HepG2 (cell line): ENCODE results near the gene LSS.

Experiments used
- BORCS8-MEF2B ChIP-seq: sonication (generic); formaldehyde crosslinking; IDR thresholded peaks from 2 replicates; pipeline ENCODE4 v1.8.0; 2022; ENCODE audit warnings: mild to moderate bottlenecking, missing genetic modification reagents
- CTCF ChIP-seq: sonication (generic); formaldehyde crosslinking; IDR thresholded peaks from 2 replicates; pipeline ENCODE4 v1.5.0; 2020; ENCODE audit warnings: mild to moderate bottlenecking, missing genetic modification reagents, moderate library complexity
- FOXK2 ChIP-seq: fragments of 450-650 bp; IDR thresholded peaks from 2 replicates; pipeline ENCODE4 v1.6.1; 2016
- NFYB ChIP-seq: sonication (generic); formaldehyde crosslinking; IDR thresholded peaks from 2 replicates; pipeline ENCODE4 v1.4.0; 2020; ENCODE audit warnings: missing genetic modification reagents
- SIN3A ChIP-seq: IDR thresholded peaks from 2 replicates; pipeline ENCODE4 v1.6.1; 2011; ENCODE audit warnings: low read depth, mild to moderate bottlenecking, control low read depth, low read length, borderline replicate concordance
- TAF1 ChIP-seq: sonication (generic); formaldehyde crosslinking; IDR thresholded peaks from 2 replicates; pipeline ENCODE4 v1.4.0; 2020; ENCODE audit warnings: missing genetic modification reagents
- ZBTB40 ChIP-seq, 2 experiments: fragments of 450-650 bp in 1 of 2; sonication (generic) in 1 of 2; formaldehyde crosslinking in 1 of 2; IDR thresholded peaks; 2 replicates each; pipeline versions ENCODE4 v1.6.1 to v1.8.0; 2016 to 2022; ENCODE audit warnings: antibody characterized with exemption in 1 of 2, mild to moderate bottlenecking in 1 of 2, missing genetic modification reagents in 1 of 2
- ZFX ChIP-seq: sonication (generic); formaldehyde crosslinking; IDR thresholded peaks from 2 replicates; pipeline ENCODE4 v1.4.0; 2020; ENCODE audit warnings: mild to moderate bottlenecking, low read depth, missing genetic modification reagents, moderate library complexity
- ZNF24 ChIP-seq: fragments of 450-650 bp; IDR thresholded peaks from 2 replicates; pipeline ENCODE4 v1.6.1; 2017; ENCODE audit warnings: antibody characterized with exemption, mild to moderate bottlenecking

- TF ChIP-seq ZNF24 (no peak), TAF1 (CRISPR knock-in tag) (no peak), FOXK2 (no peak), ZBTB40 (IDR thresholded peaks at IDR 0.05) (no peak), ZBTB40 (CRISPR knock-in tag; IDR thresholded peaks at IDR 0.05) (no peak), NFYB (CRISPR knock-in tag) (no peak), BORCS8-MEF2B (CRISPR knock-in tag) (no peak), ZFX (no peak), SIN3A (no peak), CTCF (no peak)
Observed at GRCh38 chr21:46222436-46223116, 6.0 kb downstream of the LSS start.
